ACHN (cell line): ENCODE data around the gene ATP2B2.
A peak's percentile ranks its signal among the peaks of the same experiment; 100 is the strongest.

ENCODE experiments used
- DNase-seq: peaks from one replicate; pipeline ENCODE4 v3.0.0-alpha.2; 2015
- in situ Hi-C: cut with HindIII; loops from 2 replicates; pipeline ENCODE4 v1.10.0; 2017; ENCODE audit warnings: low sequenced_read_pairs, low pct_ligation_motif_present, low pct_unique_long_range_greater_than_20kb

ATP2B2 gene

DNA sequence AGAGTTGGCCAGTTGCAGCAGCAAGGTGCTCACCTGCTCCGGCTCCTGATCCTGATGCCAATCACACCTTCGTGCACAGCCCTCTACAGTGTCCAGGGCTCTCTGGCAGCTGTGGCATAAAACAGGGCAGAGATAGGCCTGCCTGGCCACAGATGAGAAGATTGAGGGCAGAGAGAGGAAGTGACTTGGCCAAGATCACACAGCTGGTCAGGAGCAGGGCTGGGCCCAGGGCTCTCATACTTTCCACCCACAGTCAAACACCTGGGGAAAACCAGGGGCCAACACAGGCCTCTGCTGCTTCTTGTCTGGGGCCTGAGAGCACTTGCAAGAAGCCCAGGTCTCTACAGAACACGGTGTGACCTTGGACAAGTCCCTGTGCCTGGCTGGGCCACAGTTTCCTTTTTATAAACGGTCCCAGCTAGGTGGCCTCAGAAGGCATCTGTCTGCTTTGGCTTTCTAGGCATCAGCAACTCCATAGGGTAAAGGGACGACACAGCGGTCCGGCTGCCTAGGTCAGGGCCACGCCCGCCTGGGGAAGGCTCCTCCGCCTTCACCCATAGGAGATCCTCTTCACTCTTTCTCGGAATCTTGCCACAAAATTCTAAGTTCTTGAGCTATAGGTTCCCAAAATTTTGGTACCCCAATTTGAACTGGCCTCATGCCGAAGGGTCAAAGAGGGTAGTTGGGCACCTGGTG is 3.1 kb downstream of the ATP2B2 start:
- no peak for DNase-seq
- in situ Hi-C loops = no loop called here

DNA sequence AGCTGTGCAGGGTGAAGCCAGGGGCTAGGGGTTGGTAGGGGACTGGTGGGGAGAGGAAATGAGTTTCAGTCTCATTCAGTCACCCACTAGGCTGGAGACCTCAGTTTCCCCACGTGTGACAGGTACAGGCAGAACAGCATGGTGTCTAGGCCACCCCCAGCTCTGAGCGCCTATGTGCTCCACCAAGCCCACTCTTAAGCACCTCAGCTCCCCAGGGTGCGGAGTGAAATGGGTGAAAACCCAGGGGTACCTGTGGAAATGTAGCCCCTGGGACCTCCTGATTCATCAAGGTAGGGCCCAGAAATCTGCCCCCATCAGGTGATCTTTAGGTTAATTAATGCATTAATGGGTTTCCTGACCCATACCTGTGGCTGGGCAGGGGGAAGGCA is 3.7 kb downstream of the ATP2B2 start:
- in situ Hi-C loops = no loop called here
- DNase-seq = no peak

DNA sequence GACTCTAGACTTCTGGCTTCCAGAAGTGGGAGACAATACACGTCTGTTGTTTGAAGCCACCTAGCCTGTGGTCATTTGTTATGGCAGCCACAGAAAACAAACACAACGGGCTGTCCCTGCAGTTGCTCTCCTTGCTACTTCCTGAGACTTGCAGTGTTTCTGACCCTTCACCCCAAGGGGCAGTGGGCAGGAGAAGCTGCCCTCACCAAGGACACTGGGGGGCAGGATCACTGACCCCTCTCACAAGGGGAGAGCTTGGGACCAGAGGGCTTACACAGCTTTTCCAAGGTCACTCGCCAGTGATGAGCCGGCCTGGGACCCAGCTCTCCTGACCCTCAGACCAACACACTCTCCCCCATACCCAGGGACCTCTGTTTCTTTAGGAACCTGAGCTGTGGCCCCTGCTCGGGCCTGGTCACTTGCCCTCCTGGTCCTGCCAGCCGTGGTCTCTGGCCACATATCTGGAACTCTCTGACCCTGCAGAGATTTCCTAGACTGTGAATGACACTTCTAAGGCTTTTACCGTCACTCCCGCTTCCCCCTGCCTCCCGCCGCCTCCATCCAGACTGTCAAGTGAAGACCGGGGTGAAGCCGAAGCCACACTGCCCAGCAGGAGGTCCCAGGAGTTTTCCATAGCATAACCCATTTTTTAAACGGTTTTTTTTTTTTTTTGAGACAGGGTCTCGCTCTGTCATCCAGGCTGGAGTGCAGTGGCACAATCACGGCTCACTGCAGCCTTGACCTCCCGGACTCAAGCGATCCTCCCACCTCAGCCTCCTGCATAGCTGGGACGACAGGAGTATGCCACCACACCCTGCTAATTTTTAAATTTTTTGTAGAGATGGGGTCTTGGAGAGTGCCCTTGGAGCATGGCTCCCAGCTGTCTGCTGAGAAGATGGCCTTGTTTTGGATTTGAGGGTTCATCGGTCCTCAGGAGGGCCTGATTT is 4.4 kb downstream of the ATP2B2 start:
- DNase-seq = no peak
- in situ Hi-C loops = no loop called here

DNA sequence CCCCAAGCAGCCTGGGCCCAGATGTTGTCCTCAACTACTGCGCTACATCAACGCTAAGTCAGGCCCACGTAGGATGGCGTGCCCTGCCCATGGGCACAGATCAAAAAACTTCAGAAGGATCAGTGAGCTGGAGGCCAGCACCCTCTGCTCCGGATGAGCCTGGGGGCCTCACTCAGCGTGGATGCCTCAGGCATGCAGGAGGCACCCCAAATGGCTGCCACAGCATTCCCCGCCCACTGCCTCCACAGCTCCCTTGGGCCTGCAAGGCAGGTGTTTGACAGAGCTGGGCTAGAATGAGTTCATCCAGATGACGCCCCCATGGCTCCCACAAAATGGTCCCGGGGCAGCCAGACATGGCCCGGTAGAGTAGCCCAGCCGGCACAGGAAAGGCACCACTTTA is 7.1 kb downstream of the ATP2B2 start:
- DNase-seq = no peak
- in situ Hi-C loops = no loop called here

DNA sequence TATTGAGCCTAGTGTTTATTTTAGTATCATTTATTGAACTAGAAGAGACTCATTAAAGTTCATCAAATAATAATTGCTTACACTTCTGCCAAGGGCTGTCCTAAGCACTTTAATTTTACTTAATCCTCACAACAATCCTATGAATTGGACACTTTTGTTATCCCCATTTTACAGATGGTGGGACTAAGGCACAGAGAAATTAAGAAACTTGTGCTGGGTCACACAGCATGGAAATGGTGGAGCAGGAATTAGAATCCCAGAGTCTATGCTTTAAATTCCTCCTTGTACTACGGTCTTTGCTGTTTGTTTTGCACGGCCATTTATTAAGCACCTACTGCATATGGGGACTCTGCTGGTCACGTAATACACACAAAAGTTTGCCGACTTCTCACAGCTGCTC is 7.9 kb downstream of the ATP2B2 start:
- in situ Hi-C loops = no loop called here

DNA sequence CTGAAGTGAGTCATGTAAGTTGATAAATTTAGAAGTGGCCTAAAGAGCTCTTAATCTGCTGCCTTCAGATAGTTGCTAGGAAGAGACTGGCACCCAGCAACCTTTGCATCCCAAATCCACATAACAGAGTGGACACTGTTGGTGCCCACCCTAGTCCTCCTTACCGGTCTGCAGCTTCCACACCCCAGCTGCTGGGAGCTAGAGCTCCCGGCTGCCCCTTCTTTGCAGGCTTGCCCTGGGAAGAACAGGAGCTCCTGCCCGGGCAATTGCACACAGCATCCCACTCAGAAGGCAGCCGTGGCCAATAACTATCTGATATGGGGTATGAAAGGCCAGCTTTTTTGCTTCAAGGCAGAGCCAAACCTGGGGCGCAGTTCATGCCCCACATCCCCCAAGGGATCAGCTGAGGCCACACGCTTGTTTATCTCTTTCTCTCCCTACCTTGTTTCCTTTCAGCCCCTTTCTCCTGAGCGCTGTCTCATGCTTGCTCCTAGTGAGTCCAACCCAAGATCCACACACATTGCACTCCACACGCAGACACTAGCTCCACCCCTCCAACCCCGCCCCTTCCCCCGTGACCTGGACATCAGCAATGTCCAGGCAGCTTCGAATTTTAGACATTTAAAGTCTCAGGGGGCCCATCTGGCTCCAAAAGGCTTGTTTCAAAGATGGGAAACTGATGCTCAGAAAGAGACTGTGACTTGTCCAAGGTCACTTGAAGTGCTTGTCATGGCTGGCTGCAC is 9.1 kb downstream of the ATP2B2 start:
- DNase-seq = no peak
- in situ Hi-C loops = no loop called here

More for the DNA sequence above, 7.9 kb downstream of the ATP2B2 start:
- DNase-seq = no peak

DNA sequence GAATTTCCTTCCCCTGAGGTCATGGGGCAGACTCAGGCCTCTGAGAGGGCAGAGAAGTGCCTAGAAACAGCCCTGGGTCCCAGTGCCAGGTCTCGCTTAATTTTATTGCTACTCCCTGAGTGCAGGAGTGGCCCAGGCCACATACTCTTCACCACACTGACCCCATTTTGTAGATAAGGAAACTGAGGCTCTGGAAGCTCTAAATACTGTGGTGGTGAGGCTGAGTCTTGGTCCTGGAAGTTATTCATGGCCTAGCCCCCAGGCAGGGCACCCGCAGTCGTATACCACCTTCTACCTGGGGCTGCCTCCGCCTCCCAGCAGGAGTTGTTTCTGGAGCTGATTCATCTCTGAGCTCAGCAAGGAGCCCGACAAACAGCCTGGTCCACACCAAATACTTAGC is 9.8 kb downstream of the ATP2B2 start:
- no peak for DNase-seq
- in situ Hi-C loops = no loop called here

DNA sequence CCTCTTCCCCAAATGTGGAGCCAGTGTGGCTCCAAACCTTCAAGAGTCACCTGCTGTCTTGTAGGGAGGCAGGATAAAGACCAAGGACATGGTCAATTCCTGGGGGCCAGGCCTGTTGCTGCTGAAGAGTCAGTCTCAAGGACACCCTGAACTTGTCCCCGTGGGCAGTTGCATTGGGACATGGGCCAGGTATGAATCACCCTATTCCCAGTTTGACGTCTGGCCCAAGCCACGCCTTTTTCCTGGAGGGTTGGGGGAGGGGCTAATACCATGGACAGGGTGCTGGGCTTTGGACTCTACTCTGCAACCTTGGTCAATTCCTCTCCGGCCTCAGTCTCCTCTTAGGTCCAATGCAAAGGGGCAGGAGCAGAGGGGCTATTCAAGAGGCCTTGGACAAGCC is 10.4 kb downstream of the ATP2B2 start:
- DNase-seq = peak; percentile 51

DNA sequence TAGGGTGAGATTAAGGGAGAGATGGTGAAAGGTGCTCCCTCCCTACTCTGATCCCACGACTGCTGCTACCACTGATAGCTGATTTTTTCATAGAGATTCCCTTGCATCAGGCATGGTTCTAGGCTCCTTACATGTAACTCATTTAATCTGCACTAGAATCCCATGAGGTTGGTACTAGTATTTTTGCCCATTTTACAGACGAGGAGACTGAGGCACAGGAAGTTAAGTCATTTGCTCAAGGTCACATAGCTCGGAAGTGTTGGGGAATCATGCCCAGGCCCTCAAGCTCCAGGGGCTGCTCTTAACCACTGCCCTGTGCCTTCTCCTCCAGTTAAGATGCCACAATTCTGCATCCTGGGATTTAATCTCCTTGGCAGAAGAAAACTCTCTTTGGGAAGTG is 11.2 kb downstream of the ATP2B2 start:
- DNase-seq = no peak
- in situ Hi-C loops = no loop called here

More for the DNA sequence above, 10.4 kb downstream of the ATP2B2 start:
- in situ Hi-C loops = no loop called here

DNA sequence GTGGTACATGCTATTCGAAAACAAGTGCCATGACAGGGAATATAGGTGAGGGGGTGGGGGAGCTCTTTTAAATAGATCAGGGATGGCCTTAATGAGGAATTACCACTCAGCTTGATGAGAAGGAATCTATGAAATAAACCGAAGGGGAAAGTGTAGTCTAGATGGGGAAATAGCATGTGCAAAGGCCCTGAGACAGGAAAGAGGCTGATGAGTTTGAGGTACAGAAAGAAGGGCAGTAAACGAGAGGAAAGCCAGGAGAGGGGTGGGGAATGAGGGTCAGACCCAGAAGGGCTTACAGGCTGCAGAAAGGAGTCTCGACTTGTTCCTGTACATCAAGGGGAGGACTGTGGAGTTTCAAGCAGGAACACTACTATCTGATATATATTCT is 12.2 kb downstream of the ATP2B2 start:
- in situ Hi-C loops = no loop called here
- no peak for DNase-seq

DNA sequence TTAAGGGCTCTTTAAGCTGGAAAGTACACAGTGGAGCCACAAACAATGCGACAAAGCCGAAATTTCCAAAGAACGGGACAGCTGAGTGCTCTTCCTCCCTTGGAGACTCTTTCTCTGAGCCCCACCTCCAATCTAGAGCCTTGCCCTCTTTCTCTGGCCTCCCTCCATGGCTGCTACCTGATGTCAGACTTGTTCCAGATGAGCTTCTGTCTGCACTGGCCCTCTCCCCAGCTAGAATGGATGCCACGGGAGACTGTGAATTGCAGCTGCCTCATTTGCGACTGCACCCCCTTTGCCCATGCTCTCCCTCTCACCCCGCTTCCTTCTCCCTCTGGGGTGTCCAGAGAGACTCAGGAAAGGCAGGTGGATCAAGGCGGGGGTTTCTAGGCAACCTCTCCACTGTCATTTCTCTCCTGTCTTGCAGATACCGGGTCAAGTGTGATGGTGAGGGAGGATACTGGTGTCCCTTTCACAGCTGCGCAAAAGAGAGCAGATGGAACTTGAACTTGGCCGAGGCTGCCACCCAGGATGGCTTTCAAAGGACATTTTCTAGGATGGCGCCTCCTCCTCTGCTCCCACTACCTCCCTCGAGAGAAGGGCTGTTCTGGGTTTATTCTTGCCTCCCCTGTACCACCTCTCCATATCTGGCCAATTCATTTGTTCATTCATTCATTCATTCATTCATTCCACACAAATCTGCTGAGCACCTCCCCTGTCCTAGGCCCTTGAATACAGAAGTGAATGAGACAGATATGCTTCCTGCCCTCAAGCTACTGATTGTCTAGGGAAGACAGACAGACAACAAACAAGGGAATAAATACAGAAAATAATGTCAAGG is 12.8 kb downstream of the ATP2B2 start:
- in situ Hi-C loops = no loop called here
- no peak for DNase-seq

DNA sequence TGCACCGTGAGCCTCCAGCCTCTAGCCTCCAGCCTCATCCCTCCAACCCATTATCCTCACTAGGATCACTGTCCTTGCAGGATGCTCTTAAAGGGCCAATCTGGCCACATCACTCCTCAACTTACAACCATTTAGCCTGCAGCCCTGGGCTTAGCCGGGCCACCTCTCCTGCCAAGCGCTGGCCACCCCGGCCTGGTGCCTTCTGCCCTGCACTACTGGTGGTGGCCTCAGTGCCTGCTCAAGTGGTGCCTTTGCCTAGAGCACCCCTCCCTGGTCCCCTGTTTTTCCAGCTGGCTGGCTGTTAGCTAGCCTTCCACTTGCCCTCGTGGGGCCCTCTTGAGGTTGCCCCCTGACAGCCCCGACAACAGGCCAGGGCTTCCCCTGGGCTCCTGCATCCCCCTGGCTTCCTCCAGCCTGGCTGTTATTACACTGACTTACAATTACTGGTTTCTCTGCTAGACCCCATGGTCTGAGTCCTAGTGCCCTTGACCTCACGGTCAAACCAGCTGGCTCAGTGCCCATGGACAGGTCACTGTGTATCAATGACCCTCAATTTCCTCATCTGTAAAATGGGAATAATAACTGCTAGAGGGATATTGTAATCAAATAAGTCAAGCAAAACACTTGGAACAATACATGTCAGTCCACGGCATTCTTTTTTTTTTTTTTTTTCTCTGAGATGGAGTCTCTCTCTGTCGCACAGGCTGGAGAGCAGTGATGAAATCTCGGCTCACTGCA is 15.5 kb downstream of the ATP2B2 start:
- no peak for DNase-seq
- in situ Hi-C loops = no loop called here

DNA sequence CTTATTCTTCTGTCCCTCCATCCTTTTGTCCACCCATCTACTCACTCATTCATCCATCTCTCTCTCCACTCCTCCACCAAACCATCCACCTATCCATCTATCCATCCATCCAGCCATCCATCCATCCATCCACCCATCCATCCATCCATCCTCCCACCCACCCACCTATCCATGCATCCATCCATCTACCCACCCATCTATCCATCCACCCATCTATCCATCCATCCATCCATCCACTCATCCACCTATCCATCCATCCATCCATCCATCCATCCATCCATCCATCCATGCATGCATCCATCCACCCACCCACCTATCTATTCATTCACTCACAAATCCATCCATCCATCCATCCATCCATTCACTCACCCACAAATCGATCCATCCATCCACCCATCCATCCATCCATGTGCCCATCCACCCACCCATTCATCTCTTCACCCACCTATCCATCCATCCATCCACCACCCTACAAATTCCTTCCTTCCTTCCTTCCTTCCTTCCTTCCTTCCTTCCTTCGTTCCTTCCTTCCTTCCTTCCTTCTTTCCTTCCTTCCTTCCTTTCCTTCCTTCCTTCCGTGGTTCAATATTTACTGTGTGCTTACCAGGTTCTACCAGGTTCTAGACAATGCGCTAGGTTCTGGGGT is 17.3 kb downstream of the ATP2B2 start:
- in situ Hi-C loops = no loop called here
- no peak for DNase-seq

DNA sequence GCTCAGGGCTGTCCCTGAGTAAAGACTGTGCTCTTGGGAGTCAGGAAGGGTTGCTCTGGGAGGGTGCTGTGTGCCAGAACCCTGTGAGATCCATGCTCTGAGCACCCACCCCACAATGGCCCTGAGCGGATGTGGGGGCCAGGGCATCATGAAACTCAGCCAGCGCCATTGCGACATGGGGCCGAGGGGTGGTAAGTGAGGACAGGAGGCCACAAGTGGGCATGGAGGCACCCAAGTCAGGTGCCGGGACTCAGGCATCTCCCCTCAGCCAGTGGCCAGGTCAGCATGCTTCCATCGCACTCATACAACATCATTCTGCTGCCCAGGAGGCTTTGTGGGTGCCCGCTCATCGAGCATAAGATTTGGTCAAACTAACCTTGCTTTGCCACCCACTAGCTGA is 19.6 kb downstream of the ATP2B2 start:
- in situ Hi-C loops = no loop called here
- DNase-seq = no peak

DNA sequence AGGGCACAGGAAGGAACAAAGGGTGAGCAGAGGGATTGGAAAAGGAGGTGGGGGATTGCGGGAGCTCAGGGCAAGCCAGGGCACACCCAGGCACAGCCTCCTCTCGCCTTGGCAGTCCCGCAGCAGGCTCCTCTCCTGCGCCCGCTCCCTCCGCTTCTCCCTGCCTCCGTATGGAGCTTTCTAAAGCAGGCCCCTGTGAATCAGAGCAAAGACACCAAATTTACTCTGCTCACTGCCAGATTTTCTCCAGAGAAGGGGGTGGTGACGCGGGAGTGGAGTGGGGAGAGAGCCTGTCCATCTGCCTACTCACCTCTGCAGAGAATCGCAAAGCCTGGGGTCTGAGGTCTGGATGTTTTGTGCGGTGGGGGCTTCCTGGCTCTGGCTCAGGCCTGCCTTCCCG is 20.0 kb downstream of the ATP2B2 start:
- no peak for DNase-seq
- in situ Hi-C loops = no loop called here

DNA sequence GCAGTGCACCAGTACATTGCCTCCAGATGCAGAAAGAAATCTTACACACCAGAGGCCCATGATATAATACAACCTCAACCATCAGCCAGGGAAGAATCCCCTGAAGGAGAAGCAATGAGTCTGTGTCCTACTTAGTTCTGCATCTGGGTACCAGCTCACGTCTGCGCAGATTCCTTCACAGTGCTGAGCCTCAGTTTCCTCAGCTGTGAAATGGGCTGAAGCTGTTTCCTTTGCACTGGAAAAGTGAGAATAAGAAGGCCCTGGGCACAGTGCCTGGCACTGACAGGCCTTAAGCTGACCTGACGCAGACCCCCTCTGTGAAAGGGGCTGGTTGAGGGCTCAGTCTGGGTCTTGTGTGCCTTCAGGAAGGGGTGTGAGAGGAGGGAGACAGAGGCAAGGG is 20.7 kb downstream of the ATP2B2 start:
- in situ Hi-C loops = no loop called here
- no peak for DNase-seq

DNA sequence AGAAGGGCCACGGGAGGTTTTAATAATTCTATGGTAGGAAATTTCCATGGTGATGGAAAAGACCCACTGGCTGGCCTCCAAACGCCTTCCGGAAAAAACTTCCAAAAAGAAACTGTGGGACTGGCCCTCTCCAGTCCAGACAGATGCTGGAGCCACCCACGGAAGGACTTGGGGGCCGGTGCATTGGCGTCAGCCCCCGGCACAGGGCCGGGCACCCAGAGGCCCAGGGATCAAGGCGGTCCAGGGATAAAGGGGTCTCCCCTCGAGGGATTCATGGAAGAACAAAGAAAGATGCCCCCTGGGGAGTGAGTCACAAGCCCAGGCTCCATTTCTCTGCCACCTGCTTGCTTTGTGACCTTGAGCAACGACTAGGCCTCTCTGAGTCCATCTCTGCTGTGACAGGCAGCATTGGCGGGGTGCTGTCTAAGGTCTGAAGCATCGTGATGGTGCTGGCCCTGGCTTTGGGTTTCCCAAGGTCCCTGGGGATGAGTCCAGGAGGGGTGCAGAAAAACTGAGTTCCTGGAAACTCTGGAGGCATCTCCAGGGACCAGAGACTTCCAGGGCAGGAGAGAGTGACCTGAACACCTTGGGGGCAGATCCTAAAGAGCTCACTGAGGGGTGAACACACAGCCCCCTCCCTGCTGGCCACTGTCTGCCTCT is 21.6 kb downstream of the ATP2B2 start:
- DNase-seq = no peak
- in situ Hi-C loops = no loop called here
